IMR-90 (cell line): Measurements from ENCODE around the gene NMUR2. TPM values are rescaled to one million over a fixed set of nuclear protein-coding genes. Genes with fewer than 3 reads are reported as not detected.

Experiments used
- ATAC-seq: fragments of 200-7000 bp; cut with Tn5 transposase; 2 replicates; pipeline ENCODE4 v1.9.1; 2020; ENCODE audit warnings: low read depth, mild to moderate bottlenecking, moderate library complexity
- BruUV-seq: library from RNA; stranded (reverse); fragments of 400-500 nt; replicated peaks from 2 replicates; lab custom pipeline; 2021; lab: Mats Ljungman, UMichigan
- CTCF ChIA-PET: fragments of 300-600 bp; formaldehyde crosslinking; extraction: SDS; loops from one replicate; lab custom pipeline; 2021; ENCODE audit warnings: antibody characterized with exemption; lab: Yijun Ruan, JAX
- POLR2A ChIA-PET: fragments of 300-600 bp; sonication (Branson Sonifier 250); formaldehyde crosslinking; loops from one replicate; lab custom pipeline; 2022; ENCODE audit warnings: antibody characterized with exemption; ENCODE audit not compliant: unreplicated experiment; lab: Charles Lee
- DNase-seq: peaks from one replicate; pipeline ENCODE4 v3.0.0; 2013
- H2AFZ ChIP-seq: replicated peaks from 2 replicates; pipeline ENCODE3; 2013; ENCODE audit warnings: low read length, mild to moderate bottlenecking; ENCODE audit not compliant: poor library complexity
- H2AK5ac ChIP-seq: 2 replicates; pipeline ENCODE4 v1.6.1; 2013; ENCODE audit warnings: low read depth, low read length, inconsistent platforms
- H2AK9ac ChIP-seq: replicated peaks from 2 replicates; pipeline ENCODE3; 2013; ENCODE audit warnings: mild to moderate bottlenecking, low read depth, low read length, moderate library complexity; ENCODE audit not compliant: poor library complexity
- H2BK120ac ChIP-seq: 2 replicates; pipeline ENCODE4 v1.6.1; 2013; ENCODE audit warnings: low read depth, low read length, inconsistent platforms
- H2BK15ac ChIP-seq: 3 replicates; pipeline ENCODE4 v1.6.1; 2013; ENCODE audit warnings: low read depth, low read length, inconsistent platforms
- H2BK20ac ChIP-seq: 2 replicates; pipeline ENCODE4 v1.6.1; 2013; ENCODE audit warnings: low read depth, mild to moderate bottlenecking, inconsistent platforms, low read length, moderate library complexity
- H2BK5ac ChIP-seq: 2 replicates; pipeline ENCODE4 v1.6.1; 2013; ENCODE audit warnings: mild to moderate bottlenecking, low read depth, low read length, inconsistent platforms; ENCODE audit not compliant: poor library complexity, severe bottlenecking
- H3K14ac ChIP-seq: replicated peaks from 2 replicates; pipeline ENCODE4 v1.6.1; 2013; ENCODE audit warnings: low read depth, low read length, inconsistent platforms
- H3K18ac ChIP-seq: 2 replicates; pipeline ENCODE4 v1.6.1; 2013; ENCODE audit warnings: low read depth, low read length, control low read depth
- H3K23ac ChIP-seq: 2 replicates; pipeline ENCODE4 v1.6.1; 2013; ENCODE audit warnings: low read depth, low read length, inconsistent platforms
- H3K27ac ChIP-seq: 2 replicates; pipeline ENCODE4 v1.5.1; 2013; ENCODE audit warnings: mild to moderate bottlenecking, control low read depth, low read length; ENCODE audit not compliant: insufficient read depth
- H3K27me3 ChIP-seq: 2 replicates; pipeline ENCODE4 v1.6.1; 2013; ENCODE audit warnings: low read length; ENCODE audit not compliant: control insufficient read depth, insufficient read depth
- H3K36me3 ChIP-seq: 2 replicates; pipeline ENCODE4 v1.6.1; 2013; ENCODE audit warnings: low read length, mixed read lengths; ENCODE audit not compliant: control insufficient read depth, insufficient read depth
- H3K4ac ChIP-seq: 2 replicates; pipeline ENCODE4 v1.6.1; 2013; ENCODE audit warnings: low read depth, low read length, inconsistent platforms
- H3K4me1 ChIP-seq: 2 replicates; pipeline ENCODE4 v1.6.1; 2013; ENCODE audit warnings: low read length, mixed read lengths; ENCODE audit not compliant: control insufficient read depth, insufficient read depth
- H3K4me2 ChIP-seq: 2 replicates; pipeline ENCODE4 v1.6.1; 2013; ENCODE audit warnings: low read depth, mild to moderate bottlenecking, control low read depth, low read length, moderate library complexity
- H3K4me3 ChIP-seq: 2 replicates; pipeline ENCODE4 v1.5.1; 2013; ENCODE audit warnings: low read depth, mild to moderate bottlenecking, control low read depth, low read length, moderate library complexity; ENCODE audit not compliant: insufficient read depth
- H3K56ac ChIP-seq: 2 replicates; pipeline ENCODE4 v1.6.1; 2013; ENCODE audit warnings: low read length, inconsistent platforms; ENCODE audit not compliant: insufficient read depth; ENCODE audit errors: extremely low read depth
- H3K79me1 ChIP-seq, 2 experiments: 2 replicates each; pipeline ENCODE4 v1.6.1; 2013; ENCODE audit warnings: low read length in 2 of 2, inconsistent platforms in 1 of 2, low read depth in 1 of 2
- H3K9ac ChIP-seq: 2 replicates; pipeline ENCODE4 v1.6.1; 2013; ENCODE audit warnings: low read depth, low read length, control low read depth
- H3K9me1 ChIP-seq: 2 replicates; pipeline ENCODE4 v1.6.1; 2013; ENCODE audit warnings: low read length, inconsistent platforms; ENCODE audit not compliant: insufficient read depth
- H3K9me3 ChIP-seq: 2 replicates; pipeline ENCODE4 v1.6.1; 2013; ENCODE audit warnings: low read length; ENCODE audit not compliant: control insufficient read depth, insufficient read depth
- H4K20me1 ChIP-seq: 2 replicates; pipeline ENCODE4 v1.6.1; 2013; ENCODE audit warnings: low read length, inconsistent platforms; ENCODE audit not compliant: insufficient read depth
- H4K5ac ChIP-seq: 2 replicates; pipeline ENCODE4 v1.6.1; 2013; ENCODE audit warnings: mild to moderate bottlenecking, low read depth, low read length, control low read depth
- H4K8ac ChIP-seq, 2 experiments: 2 replicates each; pipeline ENCODE4 v1.6.1; 2013; ENCODE audit warnings: low read depth in 2 of 2, low read length in 2 of 2, control low read depth in 1 of 2, inconsistent platforms in 1 of 2
- H4K91ac ChIP-seq: 2 replicates; pipeline ENCODE4 v1.6.1; 2013; ENCODE audit warnings: low read depth, low read length, inconsistent platforms; ENCODE audit not compliant: insufficient read depth
- BHLHE40 ChIP-seq: fragments of 150-350 bp; IDR thresholded peaks from 2 replicates; pipeline ENCODE4 v1.6.1; 2016; ENCODE audit warnings: mild to moderate bottlenecking, low read depth, low read length
- CHD1 ChIP-seq: IDR thresholded peaks from 2 replicates; pipeline ENCODE4 v1.6.1; 2012; ENCODE audit warnings: low read depth, low read length, improper control_type of control experiment
- ELK1 ChIP-seq: fragments of 150-350 bp; IDR thresholded peaks from 2 replicates; pipeline ENCODE4 v1.6.1; 2016; ENCODE audit warnings: low read depth, mild to moderate bottlenecking, low read length, moderate library complexity, borderline replicate concordance
- FOS ChIP-seq: fragments of 150-350 bp; IDR thresholded peaks from 2 replicates; pipeline ENCODE4 v1.6.1; 2016; ENCODE audit warnings: low read depth, low read length
- MAFK ChIP-seq: IDR thresholded peaks from 2 replicates; pipeline ENCODE4 v1.6.1; 2012; ENCODE audit warnings: low read depth, low read length, improper control_type of control experiment
- NFE2L2 ChIP-seq: fragments of 150-350 bp; IDR thresholded peaks from 2 replicates; pipeline ENCODE4 v1.6.1; 2016; ENCODE audit warnings: low read depth, mild to moderate bottlenecking, low read length
- POLR2A ChIP-seq: IDR thresholded peaks from 2 replicates; pipeline ENCODE4 v1.6.1; 2012; ENCODE audit warnings: mild to moderate bottlenecking, low read depth, low read length
- RAD21 ChIP-seq: IDR thresholded peaks from 2 replicates; pipeline ENCODE4 v1.6.1; 2012; ENCODE audit warnings: low read length, improper control_type of control experiment
- USF2 ChIP-seq: fragments of 150-350 bp; IDR thresholded peaks from 2 replicates; pipeline ENCODE4 v1.6.1; 2017; ENCODE audit warnings: mild to moderate bottlenecking, antibody characterized with exemption, low read length, low read depth
- WGBS, 2 experiments: methylation state at CpG; one replicate each; pipeline versions ENCODE4 v1.1.5 to v1.1.7; 2013; ENCODE audit warnings: missing lambda C conversion rate in 2 of 2; ENCODE audit not compliant: insufficient read length in 1 of 2; ENCODE audit errors: extremely low coverage in 2 of 2; 5-methylcytosine and 5-hydroxymethylcytosine counted together
- dilution Hi-C: fragments of 300-500 bp; cut with HindIII; formaldehyde crosslinking; loops from one replicate; pipeline ENCODE4 v1.14.3; 2018; ENCODE audit warnings: low sequenced_read_pairs; ENCODE audit not compliant: unreplicated experiment
- in situ Hi-C: fragments of 300-500 bp; cut with MboI; formaldehyde crosslinking; loops from 3 replicates; pipeline ENCODE4 v1.14.3; 2019; ENCODE audit warnings: low sequenced_read_pairs, inconsistent platforms, mixed read lengths
- intact Hi-C: fragments of 100-400 bp; cut with micrococcal nuclease; formaldehyde crosslinking; loops from 2 replicates; pipeline ENCODE4 v1.10.0; 2022
- polyA plus RNA-seq, 3 experiments: library from polyadenylated mRNA; depleted of rRNA; stranded (reverse); fragments of >200 nt; gene quantifications; 2 replicates each; pipeline ENCODE4 v1.2.3, GENCODE V29; 2012; ENCODE audit warnings: low replicate concordance in 1 of 3
- total RNA-seq: library from RNA; depleted of rRNA; stranded (reverse); fragments of >200 nt; gene quantifications from 2 replicates; pipeline ENCODE4 v1.2.3, GENCODE V29; 2012
- TF ChIP-seq, protein P1 (sequence below): conservative IDR thresholded peaks from 2 replicates; pipeline ENCODE4 v1.5.1; 2012; ENCODE audit warnings: mild to moderate bottlenecking, low read depth, low read length, improper control_type of control experiment

Gene NMUR2
- total and polyA plus RNA-seq, 2 of the 4 experiments (the other 2 are of a cell fraction) = not detected

DNA sequence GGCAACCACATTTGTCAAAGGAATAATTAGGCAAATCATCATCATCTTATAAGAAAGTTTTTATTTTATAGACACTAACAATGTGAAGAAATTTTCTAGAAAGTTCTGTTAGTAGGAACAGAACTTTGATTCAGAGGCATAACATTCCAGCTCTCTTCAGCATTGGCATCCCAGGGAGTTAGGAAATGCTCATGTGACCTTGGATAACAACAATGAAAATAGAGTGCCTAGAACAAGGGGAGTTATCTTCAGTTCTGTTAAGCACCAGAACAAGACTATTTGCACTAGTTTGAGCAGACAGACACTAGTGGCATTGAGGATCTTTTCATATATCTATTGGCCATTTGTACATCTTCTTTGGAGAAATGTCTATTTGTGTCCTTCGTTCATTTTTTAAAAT is 7.0 kb upstream of the NMUR2 start:
- Histone ChIP-seq H3K9ac (no peak overlapping the region), H2AFZ (no peak overlapping the region), H3K79me1 (no peaks in the 10 kb centered on the region), H2BK15ac (no peak overlapping the region), H2BK20ac (no peak overlapping the region), H3K23ac (no peak overlapping the region), H4K5ac (no peak overlapping the region), H3K4ac (no peak overlapping the region), H4K20me1 (no peaks in the 10 kb centered on the region), H3K4me2 (no peak overlapping the region), H3K14ac (no peak overlapping the region), H3K27ac (no peak overlapping the region), H2AK9ac (no peak overlapping the region), H3K18ac (no peak overlapping the region), H3K27me3 (no peaks in the 10 kb centered on the region), H2BK5ac (no peak overlapping the region), H4K91ac (no peak overlapping the region), H3K36me3 (no peaks in the 10 kb centered on the region), H3K4me1 (no peaks in the 10 kb centered on the region), H2BK120ac (no peak overlapping the region), H4K8ac (no peak overlapping the region), H2AK5ac (no peak overlapping the region), H3K9me1 (no peaks in the 10 kb centered on the region), H3K9me3 (no peaks in the 10 kb centered on the region), H3K56ac (no peak overlapping the region), H3K4me3 (no peak overlapping the region)
- BruUV-seq = no TSS peak
- DNase-seq (no peak), ATAC-seq (no peak)
- CTCF ChIA-PET = no interaction called here
- POLR2A ChIA-PET = no interaction called here
- dilution Hi-C loops = no loop called here
- no CpG with 5 or more reads among the region's 1 CpG for WGBS, 2 experiments
- intact Hi-C loops = no loop called here
- TF ChIP-seq ELK1 (no peak), USF2 (no peak), MAFK (no peak), BHLHE40 (no peak), FOS (no peak), POLR2A (no peak), NFE2L2 (no peak), CHD1 (no peak), RAD21 (no peak)
- TF ChIP-seq, protein P1, sequence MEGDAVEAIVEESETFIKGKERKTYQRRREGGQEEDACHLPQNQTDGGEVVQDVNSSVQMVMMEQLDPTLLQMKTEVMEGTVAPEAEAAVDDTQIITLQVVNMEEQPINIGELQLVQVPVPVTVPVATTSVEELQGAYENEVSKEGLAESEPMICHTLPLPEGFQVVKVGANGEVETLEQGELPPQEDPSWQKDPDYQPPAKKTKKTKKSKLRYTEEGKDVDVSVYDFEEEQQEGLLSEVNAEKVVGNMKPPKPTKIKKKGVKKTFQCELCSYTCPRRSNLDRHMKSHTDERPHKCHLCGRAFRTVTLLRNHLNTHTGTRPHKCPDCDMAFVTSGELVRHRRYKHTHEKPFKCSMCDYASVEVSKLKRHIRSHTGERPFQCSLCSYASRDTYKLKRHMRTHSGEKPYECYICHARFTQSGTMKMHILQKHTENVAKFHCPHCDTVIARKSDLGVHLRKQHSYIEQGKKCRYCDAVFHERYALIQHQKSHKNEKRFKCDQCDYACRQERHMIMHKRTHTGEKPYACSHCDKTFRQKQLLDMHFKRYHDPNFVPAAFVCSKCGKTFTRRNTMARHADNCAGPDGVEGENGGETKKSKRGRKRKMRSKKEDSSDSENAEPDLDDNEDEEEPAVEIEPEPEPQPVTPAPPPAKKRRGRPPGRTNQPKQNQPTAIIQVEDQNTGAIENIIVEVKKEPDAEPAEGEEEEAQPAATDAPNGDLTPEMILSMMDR = no peak
- in situ Hi-C loops = no loop called here
